ENCODE data around the gene KRT10.

DNA sequence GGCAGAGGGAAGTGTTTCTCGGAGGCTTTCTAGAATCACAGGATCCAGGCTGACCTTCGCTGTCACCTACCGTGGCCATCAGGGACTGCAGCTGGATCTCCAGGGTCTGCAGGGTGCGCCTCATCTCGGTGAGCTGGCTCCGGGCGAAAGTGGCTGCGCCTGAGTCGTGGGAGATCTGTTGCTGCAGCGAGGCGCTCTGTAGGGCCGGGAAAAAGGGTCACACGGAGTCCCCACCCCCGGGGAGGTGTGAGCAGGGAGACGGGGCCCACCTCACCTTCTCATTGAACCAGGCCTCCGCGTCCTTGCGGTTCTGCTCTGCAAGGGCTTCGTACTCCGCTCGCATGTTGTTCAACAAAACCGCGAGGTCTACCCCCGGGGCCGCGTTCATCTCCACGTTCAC is 25.6 kb downstream of the KRT10 start:
- TF ChIP-seq, protein P1, sequence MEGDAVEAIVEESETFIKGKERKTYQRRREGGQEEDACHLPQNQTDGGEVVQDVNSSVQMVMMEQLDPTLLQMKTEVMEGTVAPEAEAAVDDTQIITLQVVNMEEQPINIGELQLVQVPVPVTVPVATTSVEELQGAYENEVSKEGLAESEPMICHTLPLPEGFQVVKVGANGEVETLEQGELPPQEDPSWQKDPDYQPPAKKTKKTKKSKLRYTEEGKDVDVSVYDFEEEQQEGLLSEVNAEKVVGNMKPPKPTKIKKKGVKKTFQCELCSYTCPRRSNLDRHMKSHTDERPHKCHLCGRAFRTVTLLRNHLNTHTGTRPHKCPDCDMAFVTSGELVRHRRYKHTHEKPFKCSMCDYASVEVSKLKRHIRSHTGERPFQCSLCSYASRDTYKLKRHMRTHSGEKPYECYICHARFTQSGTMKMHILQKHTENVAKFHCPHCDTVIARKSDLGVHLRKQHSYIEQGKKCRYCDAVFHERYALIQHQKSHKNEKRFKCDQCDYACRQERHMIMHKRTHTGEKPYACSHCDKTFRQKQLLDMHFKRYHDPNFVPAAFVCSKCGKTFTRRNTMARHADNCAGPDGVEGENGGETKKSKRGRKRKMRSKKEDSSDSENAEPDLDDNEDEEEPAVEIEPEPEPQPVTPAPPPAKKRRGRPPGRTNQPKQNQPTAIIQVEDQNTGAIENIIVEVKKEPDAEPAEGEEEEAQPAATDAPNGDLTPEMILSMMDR (IDR thresholded peaks at IDR 0.05; ENCODE audit: low read depth, low read length, missing input control): no peak
- TF ChIP-seq, protein P2, sequence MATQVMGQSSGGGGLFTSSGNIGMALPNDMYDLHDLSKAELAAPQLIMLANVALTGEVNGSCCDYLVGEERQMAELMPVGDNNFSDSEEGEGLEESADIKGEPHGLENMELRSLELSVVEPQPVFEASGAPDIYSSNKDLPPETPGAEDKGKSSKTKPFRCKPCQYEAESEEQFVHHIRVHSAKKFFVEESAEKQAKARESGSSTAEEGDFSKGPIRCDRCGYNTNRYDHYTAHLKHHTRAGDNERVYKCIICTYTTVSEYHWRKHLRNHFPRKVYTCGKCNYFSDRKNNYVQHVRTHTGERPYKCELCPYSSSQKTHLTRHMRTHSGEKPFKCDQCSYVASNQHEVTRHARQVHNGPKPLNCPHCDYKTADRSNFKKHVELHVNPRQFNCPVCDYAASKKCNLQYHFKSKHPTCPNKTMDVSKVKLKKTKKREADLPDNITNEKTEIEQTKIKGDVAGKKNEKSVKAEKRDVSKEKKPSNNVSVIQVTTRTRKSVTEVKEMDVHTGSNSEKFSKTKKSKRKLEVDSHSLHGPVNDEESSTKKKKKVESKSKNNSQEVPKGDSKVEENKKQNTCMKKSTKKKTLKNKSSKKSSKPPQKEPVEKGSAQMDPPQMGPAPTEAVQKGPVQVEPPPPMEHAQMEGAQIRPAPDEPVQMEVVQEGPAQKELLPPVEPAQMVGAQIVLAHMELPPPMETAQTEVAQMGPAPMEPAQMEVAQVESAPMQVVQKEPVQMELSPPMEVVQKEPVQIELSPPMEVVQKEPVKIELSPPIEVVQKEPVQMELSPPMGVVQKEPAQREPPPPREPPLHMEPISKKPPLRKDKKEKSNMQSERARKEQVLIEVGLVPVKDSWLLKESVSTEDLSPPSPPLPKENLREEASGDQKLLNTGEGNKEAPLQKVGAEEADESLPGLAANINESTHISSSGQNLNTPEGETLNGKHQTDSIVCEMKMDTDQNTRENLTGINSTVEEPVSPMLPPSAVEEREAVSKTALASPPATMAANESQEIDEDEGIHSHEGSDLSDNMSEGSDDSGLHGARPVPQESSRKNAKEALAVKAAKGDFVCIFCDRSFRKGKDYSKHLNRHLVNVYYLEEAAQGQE (IDR thresholded peaks at IDR 0.05): no peak
- TF ChIP-seq SP1 (IDR thresholded peaks at IDR 0.05) (no peak), EGR1 (IDR thresholded peaks at IDR 0.05; ENCODE audit: low read depth in 2 of 2) (no peak), GABPA (IDR thresholded peaks at IDR 0.05 in 1 of 2, conservative IDR thresholded peaks at IDR 0.05 in 1 of 2) (no peak), YY1 (IDR thresholded peaks at IDR 0.05) (no peak), JUND (IDR thresholded peaks at IDR 0.05) (no peak), RAD21 (IDR thresholded peaks at IDR 0.05) (no peak), NR2F2 (IDR thresholded peaks at IDR 0.05) (no peak)
- TF ChIP-seq, protein P3, sequence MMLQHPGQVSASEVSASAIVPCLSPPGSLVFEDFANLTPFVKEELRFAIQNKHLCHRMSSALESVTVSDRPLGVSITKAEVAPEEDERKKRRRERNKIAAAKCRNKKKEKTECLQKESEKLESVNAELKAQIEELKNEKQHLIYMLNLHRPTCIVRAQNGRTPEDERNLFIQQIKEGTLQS (IDR thresholded peaks at IDR 0.05): no peak
